ENCODE data around the gene GRIK2.
A peak's percentile ranks its signal among the peaks of the same experiment; 100 is the strongest.

Gene GRIK2

GRCh38 chr6:101853231-101854085 is 459.9 kb downstream of the GRIK2 start:
- no peak for FAIRE-seq
- DNase-seq (ENCODE audit: low spot score): no peak

DNA sequence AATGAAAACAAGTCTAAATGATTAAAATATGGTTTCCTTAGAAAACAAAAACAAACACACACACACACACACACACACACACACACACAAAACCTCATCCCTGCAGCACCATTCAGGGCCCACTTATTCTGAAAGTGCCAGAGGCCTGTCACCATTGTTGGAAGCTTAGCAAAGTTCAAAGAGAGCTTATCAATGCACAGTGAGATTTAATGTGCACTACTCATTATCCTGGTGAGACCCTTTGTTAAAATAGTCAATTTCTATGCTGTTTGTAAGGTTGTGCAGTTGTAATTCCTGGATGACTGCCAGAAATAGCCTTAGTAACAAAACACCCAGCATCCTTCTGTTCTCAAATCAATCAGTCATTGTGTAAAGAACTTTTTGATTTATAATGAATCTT is 482.9 kb downstream of the GRIK2 start:
- FAIRE-seq (no peak), DNase-seq (ENCODE audit: low spot score) (no peak)

- no peak for DNase-seq (ENCODE audit: low spot score)
- no peak for FAIRE-seq
Measured at GRCh38 chr6:101878554-101879276, 485.2 kb downstream of the GRIK2 start.

DNA sequence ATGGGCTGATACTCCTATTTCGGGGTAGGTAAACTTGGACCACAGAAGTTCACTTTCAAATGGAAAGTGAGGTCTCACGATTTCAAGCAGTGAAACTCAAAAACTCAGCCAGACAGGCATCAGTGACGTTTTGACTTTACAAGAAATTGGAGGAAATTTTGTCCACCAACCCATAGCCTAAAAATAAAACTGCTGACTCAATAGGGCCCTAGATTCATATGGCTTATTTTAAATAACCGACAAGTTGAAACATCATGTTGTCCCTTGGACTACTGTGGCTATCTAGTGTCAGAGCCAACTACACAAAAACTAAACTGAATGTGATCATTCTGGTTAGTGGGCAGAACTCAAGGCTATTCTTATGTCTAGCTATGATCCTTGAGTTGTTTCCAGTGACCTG is 486.3 kb downstream of the GRIK2 start:
- FAIRE-seq: no peak

GRCh38 chr6:101883505-101883904 is 490.0 kb downstream of the GRIK2 start:
- FAIRE-seq (no peak), DNase-seq (ENCODE audit: low spot score) (no peak)

More for the DNA sequence above, 486.3 kb downstream of the GRIK2 start:
- no peak for DNase-seq (ENCODE audit: low spot score)

- FAIRE-seq (no peak), DNase-seq (ENCODE audit: low spot score) (no peak)
Measured at GRCh38 chr6:101887532-101887931, 494.0 kb downstream of the GRIK2 start.

DNA sequence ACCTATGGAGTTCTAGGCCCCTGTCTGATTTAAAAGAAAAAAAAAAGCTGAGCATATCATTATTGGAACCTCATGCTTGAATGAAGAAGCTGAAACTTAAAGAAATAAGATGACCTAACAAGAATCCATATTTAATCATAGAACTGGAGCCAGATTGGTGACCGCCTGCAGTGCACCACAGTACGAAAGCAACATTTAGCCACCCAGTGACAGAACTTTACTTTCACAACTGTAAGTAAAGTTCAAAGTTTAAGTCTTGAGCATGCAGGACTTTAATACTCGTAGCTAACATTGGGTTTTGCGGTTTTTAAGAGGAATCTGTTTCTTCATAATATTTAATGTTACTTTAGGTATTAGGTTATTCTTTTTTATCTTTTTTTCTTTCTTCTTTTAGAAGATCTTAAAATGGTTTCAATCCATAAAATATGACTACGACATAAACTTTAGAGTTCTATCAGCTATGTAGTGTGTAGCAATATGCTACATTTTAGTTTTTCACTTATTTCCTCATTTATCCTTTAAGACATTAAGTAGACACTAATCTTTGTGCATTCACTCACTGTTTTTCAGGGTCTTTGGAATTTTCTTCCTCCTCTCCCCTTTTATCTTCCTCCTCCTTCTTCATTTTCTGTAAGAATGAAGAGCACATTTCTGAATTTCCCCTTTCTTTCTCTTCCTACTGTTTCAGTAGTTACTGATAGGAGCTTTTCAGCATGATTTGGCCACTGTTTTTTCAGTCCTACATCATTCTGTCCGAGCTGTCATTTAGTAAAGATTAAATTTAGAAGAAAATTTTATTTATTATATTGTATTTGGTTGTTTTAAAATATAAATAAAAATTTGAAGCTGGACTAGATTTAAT is 514.1 kb downstream of the GRIK2 start:
- FAIRE-seq: no peak
- DNase-seq (ENCODE audit: low spot score): no peak

DNA sequence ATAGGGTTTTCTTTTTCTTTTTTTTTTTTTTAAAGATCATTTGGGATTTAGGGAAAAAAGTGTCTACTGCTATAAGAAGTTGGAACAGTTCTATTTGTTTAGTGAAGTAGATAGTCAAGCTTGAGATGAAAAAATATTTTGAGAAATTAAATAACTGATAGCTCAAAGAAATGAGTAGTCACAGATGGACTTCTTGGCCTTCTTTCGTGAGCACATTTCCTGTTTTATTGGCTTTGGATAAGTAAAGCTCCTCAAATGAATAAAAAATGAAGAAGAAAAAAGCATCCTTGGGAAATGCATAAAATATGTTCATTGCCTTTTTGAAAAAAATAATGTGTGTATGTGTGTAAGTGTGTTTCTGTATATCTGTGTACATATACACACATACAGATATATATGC is 515.9 kb downstream of the GRIK2 start:
- no peak for FAIRE-seq
- no peak for DNase-seq (ENCODE audit: low spot score)

DNA sequence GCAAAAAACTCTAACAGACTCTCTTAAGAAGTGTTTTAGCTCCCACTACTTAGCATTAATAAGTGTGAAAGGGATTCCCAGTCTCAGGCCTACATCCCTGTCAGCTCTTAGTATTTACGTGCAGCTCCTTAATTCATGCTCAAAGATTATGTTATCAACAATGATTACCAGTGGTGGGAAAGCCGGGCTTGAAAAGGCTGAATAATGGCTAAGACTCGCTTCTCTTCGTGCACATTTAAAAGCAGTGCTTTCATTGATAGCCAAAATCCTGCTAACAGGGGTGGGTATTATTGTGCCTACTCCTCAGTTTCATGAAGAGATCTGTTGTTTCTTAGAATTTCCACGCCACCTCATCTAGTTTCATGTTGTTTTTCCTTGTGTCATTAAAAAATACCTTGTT is 518.8 kb downstream of the GRIK2 start:
- DNase-seq (ENCODE audit: low spot score): no peak
- FAIRE-seq: no peak

GRCh38 chr6:101918471-101918870 is 525.0 kb downstream of the GRIK2 start:
- no peak for DNase-seq (ENCODE audit: low spot score)

GRCh38 chr6:101921829-101922450 is 528.4 kb downstream of the GRIK2 start:
- FAIRE-seq: no peak
- DNase-seq (ENCODE audit: low spot score): no peak

More at GRCh38 chr6:101918471-101918870, 525.0 kb downstream of the GRIK2 start:
- FAIRE-seq: no peak

GRCh38 chr6:101926149-101926925 is 532.8 kb downstream of the GRIK2 start:
- peak; percentile 37 for DNase-seq (ENCODE audit: low spot score)

DNA sequence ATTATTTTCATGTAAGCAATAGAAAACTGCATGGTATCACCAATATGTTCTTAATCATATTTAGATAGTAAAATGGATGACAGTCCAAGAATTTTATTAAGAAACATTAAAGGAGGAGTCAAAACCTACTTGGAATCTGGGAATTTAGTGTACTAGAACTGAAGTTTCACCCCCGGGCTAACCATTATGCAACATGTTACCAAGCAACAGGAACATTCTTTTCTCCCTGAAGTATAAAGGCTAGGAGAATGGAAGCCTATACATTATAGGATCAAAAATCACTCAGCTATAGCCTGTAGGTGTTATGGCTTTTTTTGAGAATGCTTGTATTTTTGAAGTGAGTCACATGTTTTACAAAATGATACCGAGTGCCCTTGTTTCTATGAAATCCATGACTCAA is 538.3 kb downstream of the GRIK2 start:
- no peak for DNase-seq (ENCODE audit: low spot score)
- no peak for FAIRE-seq

More at GRCh38 chr6:101926149-101926925, 532.8 kb downstream of the GRIK2 start:
- peak; percentile 81 for FAIRE-seq

GRCh38 chr6:101932704-101933103 is 539.2 kb downstream of the GRIK2 start:
- FAIRE-seq: no peak

DNA sequence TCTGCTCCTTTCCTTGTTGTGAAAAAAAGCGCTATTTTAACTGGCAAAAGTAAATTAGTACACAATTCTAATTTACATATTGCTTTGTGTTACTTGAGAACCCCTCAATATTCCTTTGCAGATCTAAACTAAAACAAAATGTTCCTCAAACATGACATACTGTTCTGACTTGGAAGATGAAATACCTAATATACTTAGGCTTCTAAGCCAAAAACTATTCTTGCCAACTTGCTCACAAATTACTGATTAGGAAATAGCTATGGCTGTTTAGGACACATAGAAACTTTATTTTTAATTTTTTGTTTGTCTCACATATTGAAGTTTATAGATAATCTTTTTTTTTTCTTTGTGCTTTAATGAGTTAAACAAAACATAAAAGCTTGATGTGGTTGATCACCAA is 542.2 kb downstream of the GRIK2 start:
- DNase-seq (ENCODE audit: low spot score) (no peak), FAIRE-seq (no peak)

More at GRCh38 chr6:101932704-101933103, 539.2 kb downstream of the GRIK2 start:
- DNase-seq (ENCODE audit: low spot score): no peak

DNA sequence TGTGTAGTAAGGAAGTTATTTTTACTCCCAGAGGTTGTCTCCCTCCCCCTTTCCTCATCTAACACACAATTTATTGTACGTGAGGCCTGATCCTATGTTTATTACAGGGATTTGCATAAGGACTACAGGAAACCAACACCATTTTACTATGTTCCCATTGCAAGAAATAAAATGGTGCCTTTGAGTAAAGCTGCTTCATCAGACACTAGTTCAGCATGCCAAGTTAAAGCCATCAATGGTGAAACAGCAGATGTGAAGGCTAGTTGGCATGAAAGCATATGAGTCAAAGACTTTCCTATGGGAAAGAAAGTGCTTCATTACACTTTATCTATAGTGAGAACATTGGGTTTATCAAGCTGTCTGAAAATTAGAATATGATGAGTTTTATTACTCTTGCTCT is 543.0 kb downstream of the GRIK2 start:
- no peak for DNase-seq (ENCODE audit: low spot score)
- FAIRE-seq: no peak

DNA sequence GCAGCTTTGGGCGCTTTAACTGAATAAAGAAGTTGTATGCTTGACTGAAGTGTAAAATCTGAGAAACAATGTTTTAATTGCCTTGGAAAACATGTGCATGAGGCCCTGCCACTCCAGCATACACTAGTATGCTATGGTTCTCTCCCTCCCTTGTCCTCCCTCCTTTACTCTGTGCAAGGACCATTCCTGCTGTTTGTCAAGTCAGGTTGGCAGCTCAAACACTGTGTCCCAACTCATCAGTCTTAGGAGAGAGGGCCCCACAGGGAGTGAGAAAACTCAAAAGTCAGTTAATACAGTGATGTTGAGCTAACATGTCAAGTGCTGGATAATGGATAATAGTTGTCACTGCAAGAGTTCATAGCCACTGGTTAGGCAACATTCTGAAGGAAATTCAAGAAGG is 543.6 kb downstream of the GRIK2 start:
- FAIRE-seq (no peak), DNase-seq (ENCODE audit: low spot score) (no peak)

DNA sequence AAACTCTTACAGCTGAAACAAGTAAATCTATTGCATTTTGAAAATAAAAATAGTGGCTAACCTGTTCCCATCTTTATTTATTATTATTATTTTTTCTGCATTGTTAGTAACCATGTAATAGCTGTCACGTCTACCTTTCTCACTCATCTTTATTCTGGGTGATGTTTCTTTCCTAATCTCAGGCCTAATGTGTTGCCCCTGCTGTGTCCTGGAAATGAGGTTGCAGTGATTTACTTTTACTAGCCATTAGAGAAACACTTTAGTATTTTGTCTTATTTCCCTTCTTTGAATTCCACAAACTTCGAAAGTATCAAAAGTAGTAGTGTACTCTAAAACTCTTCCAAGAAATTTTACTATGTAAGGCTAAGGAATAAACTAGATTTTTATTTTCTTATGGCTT is 546.9 kb downstream of the GRIK2 start:
- FAIRE-seq (no peak), DNase-seq (ENCODE audit: low spot score) (no peak)

GRCh38 chr6:101956961-101957360 is 563.5 kb downstream of the GRIK2 start:
- FAIRE-seq: no peak
- DNase-seq (ENCODE audit: low spot score): no peak

DNA sequence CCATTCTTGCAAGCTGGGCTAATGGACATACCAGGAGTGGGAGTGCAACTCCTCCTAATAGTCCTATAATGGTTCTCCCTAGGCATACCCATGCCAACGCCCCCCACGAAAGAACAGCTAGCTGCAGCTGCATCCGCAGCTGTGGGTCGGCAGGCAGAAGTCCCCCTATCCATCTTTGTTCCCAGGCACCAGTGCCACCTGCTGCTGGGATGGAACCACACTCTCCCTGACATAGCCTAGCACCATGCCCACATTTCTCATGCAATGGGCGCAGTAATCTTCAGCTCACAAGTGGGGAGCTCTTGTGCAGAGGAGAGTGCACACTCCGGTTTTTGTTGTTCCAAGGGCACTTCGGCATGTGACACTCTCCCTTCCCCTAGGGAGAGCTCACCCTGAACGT is 567.8 kb downstream of the GRIK2 start:
- DNase-seq (ENCODE audit: low spot score): no peak
- FAIRE-seq: no peak
